Large intestine (tissue), 3 donors: ENCODE data around the gene APOA4. TPM values are rescaled to one million over a fixed set of nuclear protein-coding genes. Genes with fewer than 3 reads are reported as not detected.
"Not testable (repeated sequence)": the region's sequence is repeated elsewhere in the genome, so short reads cannot be mapped to it uniquely, and the experiment has no call there.

Experiments
- DNase-seq, 2 donors: peaks; one replicate each; pipeline versions ENCODE4 v3.0.0 to v3.0.0-alpha.2; 2013
- H3K27ac ChIP-seq: one replicate; pipeline ENCODE4 v1.5.1; 2013; ENCODE audit warnings: low read length
- H3K27me3 ChIP-seq: 2 replicates; pipeline ENCODE4 v1.6.1; 2013; ENCODE audit warnings: low read length; ENCODE audit not compliant: control insufficient read depth, insufficient read depth
- H3K36me3 ChIP-seq: 2 replicates; pipeline ENCODE4 v1.6.1; 2013; ENCODE audit warnings: low read length; ENCODE audit not compliant: control insufficient read depth, insufficient read depth
- H3K4me1 ChIP-seq: one replicate; pipeline ENCODE4 v1.6.1; 2013; ENCODE audit warnings: low read length; ENCODE audit not compliant: control insufficient read depth, insufficient read depth
- H3K4me3 ChIP-seq: one replicate; pipeline ENCODE4 v1.5.1; 2013; ENCODE audit warnings: low read length
- H3K9me3 ChIP-seq: one replicate; pipeline ENCODE4 v1.6.1; 2013; ENCODE audit warnings: mild to moderate bottlenecking, low read depth, low read length, moderate library complexity; ENCODE audit not compliant: control insufficient read depth
- WGBS: methylation state at CpG from one replicate; pipeline ENCODE4 v1.1.5; 2013; ENCODE audit warnings: low lambda C conversion rate; ENCODE audit not compliant: insufficient coverage; 5-methylcytosine and 5-hydroxymethylcytosine counted together
- polyA plus RNA-seq: library from polyadenylated mRNA; unstranded; fragments of 120-200 nt; gene quantifications from one replicate; pipeline ENCODE4 v1.2.1, GENCODE V29; 2013

APOA4 gene
- polyA plus RNA-seq, 1 donor: 4,166 TPM

- H3K36me3 ChIP-seq: no peaks in the 10 kb centered on the region
- no peaks in the 10 kb centered on the region for H3K27me3 ChIP-seq
- peaks cover 36% of the 10 kb centered on the region for H3K4me1 ChIP-seq
- 80% methylated on average over 2 of the region's 6 CpGs for WGBS
- no peak for DNase-seq
- H3K4me3 ChIP-seq: no peak overlapping the region
- H3K27ac ChIP-seq: peak overlapping the region; percentile 88
- H3K9me3 ChIP-seq: no peaks in the 10 kb centered on the region
These were observed 15.4 kb downstream of the APOA4 start for GRCh38 chr11:116807601-116808261.

GRCh38 chr11:116804001-116804400 lies 19.1 kb downstream of the APOA4 start:
- Histone ChIP-seq H3K4me1 (peaks cover 26% of the 10 kb centered on the region), H3K27ac (no peak overlapping the region), H3K4me3 (no peak overlapping the region), H3K27me3 (no peaks in the 10 kb centered on the region), H3K36me3 (no peaks in the 10 kb centered on the region), H3K9me3 (no peaks in the 10 kb centered on the region)
- no CpG with 5 or more reads among the region's 3 CpGs for WGBS
- DNase-seq: no peak

- H3K4me1 ChIP-seq, H3K36me3 ChIP-seq, H3K27me3 ChIP-seq, H3K27ac ChIP-seq, H3K4me3 ChIP-seq, DNase-seq, H3K9me3 ChIP-seq: not testable (repeated sequence)
These were observed 21.4 kb downstream of the APOA4 start for GRCh38 chr11:116801662-116802061.

- Histone ChIP-seq H3K27ac (no peak overlapping the region), H3K4me3 (no peak overlapping the region), H3K36me3 (no peaks in the 10 kb centered on the region), H3K9me3 (no peaks in the 10 kb centered on the region), H3K4me1 (no peaks in the 10 kb centered on the region), H3K27me3 (no peaks in the 10 kb centered on the region)
- DNase-seq: no peak
- no CpG with 5 or more reads among the region's 2 CpGs for WGBS
These were observed 22.5 kb downstream of the APOA4 start for GRCh38 chr11:116800610-116801009.

GRCh38 chr11:116798368-116798767 lies 24.7 kb downstream of the APOA4 start:
- 100% methylated on average over 1 of the region's 5 CpGs for WGBS
- H3K27me3 ChIP-seq: no peaks in the 10 kb centered on the region
- no peak overlapping the region for H3K4me3 ChIP-seq
- H3K36me3 ChIP-seq: no peaks in the 10 kb centered on the region
- H3K27ac ChIP-seq: no peak overlapping the region
- no peak for DNase-seq
- H3K4me1 ChIP-seq: no peaks in the 10 kb centered on the region
- H3K9me3 ChIP-seq: no peaks in the 10 kb centered on the region

GRCh38 chr11:116797816-116798215 lies 25.3 kb downstream of the APOA4 start:
- no peaks in the 10 kb centered on the region for H3K36me3 ChIP-seq
- no peaks in the 10 kb centered on the region for H3K27me3 ChIP-seq
- no peak for DNase-seq
- H3K27ac ChIP-seq: no peak overlapping the region
- no peaks in the 10 kb centered on the region for H3K9me3 ChIP-seq
- WGBS: 70% methylated on average over 4 of the region's 5 CpGs
- H3K4me1 ChIP-seq: no peaks in the 10 kb centered on the region
- no peak overlapping the region for H3K4me3 ChIP-seq

GRCh38 chr11:116796548-116796947 lies 26.6 kb downstream of the APOA4 start:
- Histone ChIP-seq H3K9me3 (no peaks in the 10 kb centered on the region), H3K4me1 (peaks cover 12% of the 10 kb centered on the region)
- 80% methylated on average over 1 of the region's 1 CpG for WGBS

GRCh38 chr11:116794851-116795250 lies 28.3 kb downstream of the APOA4 start:
- H3K4me3 ChIP-seq: no peak overlapping the region
- H3K36me3 ChIP-seq: no peaks in the 10 kb centered on the region
- H3K27me3 ChIP-seq: no peaks in the 10 kb centered on the region
- WGBS: no CpG with 5 or more reads among the region's 2 CpGs
- H3K27ac ChIP-seq: no peak overlapping the region
- H3K9me3 ChIP-seq: no peaks in the 10 kb centered on the region
- H3K4me1 ChIP-seq: peaks cover 21% of the 10 kb centered on the region
- no peak for DNase-seq

More at GRCh38 chr11:116796548-116796947, 26.6 kb downstream of the APOA4 start:
- Histone ChIP-seq H3K4me3 (no peak overlapping the region), H3K36me3 (no peaks in the 10 kb centered on the region), H3K27me3 (no peaks in the 10 kb centered on the region), H3K27ac (no peak overlapping the region)
- no peak for DNase-seq

- H3K27me3 ChIP-seq: no peaks in the 10 kb centered on the region
- WGBS: no CpG with 5 or more reads among the region's 1 CpG
These were observed 29.4 kb downstream of the APOA4 start for GRCh38 chr11:116793772-116794097.

GRCh38 chr11:116792869-116793771 lies 30.0 kb downstream of the APOA4 start:
- Histone ChIP-seq H3K27ac (no peak overlapping the region), H3K27me3 (no peaks in the 10 kb centered on the region), H3K4me3 (no peak overlapping the region), H3K4me1 (peaks cover 31% of the 10 kb centered on the region), H3K36me3 (no peaks in the 10 kb centered on the region), H3K9me3 (no peaks in the 10 kb centered on the region)
- DNase-seq: no peak
- no CpG with 5 or more reads among the region's 8 CpGs for WGBS

More at GRCh38 chr11:116793772-116794097, 29.4 kb downstream of the APOA4 start:
- no peak for DNase-seq
- no peaks in the 10 kb centered on the region for H3K9me3 ChIP-seq
- H3K4me3 ChIP-seq: no peak overlapping the region
- no peak overlapping the region for H3K27ac ChIP-seq
- peaks cover 25% of the 10 kb centered on the region for H3K4me1 ChIP-seq
- H3K36me3 ChIP-seq: no peaks in the 10 kb centered on the region
